RWPE2 (cell line): ENCODE results near the gene ANKUB1.

Experiments used
- ATAC-seq: fragments of 200-7000 bp; cut with Tn5 transposase; 3 replicates; pipeline ENCODE4 v1.9.1; 2021; ENCODE audit warnings: low read depth
- DNase-seq: peaks from one replicate; pipeline ENCODE4 v3.0.0-alpha.2; 2020; ENCODE audit warnings: low spot score
- H3K27ac ChIP-seq: fragments of 450-650 bp; 2 replicates; pipeline ENCODE4 v1.5.1; 2017; ENCODE audit warnings: mild to moderate bottlenecking; ENCODE audit not compliant: poor library complexity, severe bottlenecking
- H3K27me3 ChIP-seq: fragments of 250-450 bp; sonication (Bioruptor Pico); 2 replicates; pipeline ENCODE4 v1.5.1; 2021; ENCODE audit warnings: mild to moderate bottlenecking, moderate library complexity; ENCODE audit not compliant: insufficient read depth, poor library complexity, severe bottlenecking
- H3K36me3 ChIP-seq: fragments of 250-450 bp; sonication (Bioruptor Pico); 2 replicates; pipeline ENCODE4 v1.5.1; 2020; ENCODE audit warnings: low read depth, mild to moderate bottlenecking, moderate library complexity
- H3K4me1 ChIP-seq: fragments of 250-450 bp; sonication (Bioruptor Pico); 2 replicates; pipeline ENCODE4 v1.5.1; 2021; ENCODE audit warnings: mild to moderate bottlenecking, moderate library complexity; ENCODE audit not compliant: insufficient read depth, poor library complexity, severe bottlenecking
- H3K4me3 ChIP-seq: fragments of 250-450 bp; sonication (Bioruptor Pico); 2 replicates; pipeline ENCODE4 v1.5.1; 2021; ENCODE audit warnings: mild to moderate bottlenecking, moderate library complexity; ENCODE audit not compliant: severe bottlenecking
- H3K9me3 ChIP-seq: fragments of 250-450 bp; sonication (Bioruptor Pico); 2 replicates; pipeline ENCODE4 v1.5.1; 2021; ENCODE audit warnings: mild to moderate bottlenecking, moderate library complexity; ENCODE audit not compliant: severe bottlenecking
- CTCF ChIP-seq: fragments of 450-650 bp; IDR thresholded peaks from one replicate; pipeline ENCODE4 v1.5.1; 2017; ENCODE audit warnings: mild to moderate bottlenecking, moderate library complexity; ENCODE audit not compliant: poor library complexity, severe bottlenecking

Gene ANKUB1

DNA sequence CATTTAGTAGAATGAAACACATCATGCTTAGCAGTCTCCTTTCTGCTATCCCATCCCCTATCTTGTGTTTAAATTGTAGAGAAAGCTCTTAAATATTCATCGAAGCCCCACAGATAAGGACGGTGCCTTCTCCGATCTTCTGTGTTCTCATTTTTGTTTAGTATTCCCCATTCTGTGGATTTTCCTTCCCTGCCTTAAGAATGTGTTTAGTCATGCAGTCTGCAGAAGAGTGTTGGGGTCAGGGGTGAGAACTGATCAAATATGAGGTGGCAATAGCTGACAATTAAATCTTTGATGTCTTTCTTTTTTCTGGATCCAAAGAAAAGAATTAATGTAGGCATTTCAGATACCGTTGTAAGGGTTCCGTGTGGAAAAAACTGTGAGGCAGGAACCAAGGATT is 9.3 kb upstream of the ANKUB1 start:
- DNase-seq (no peak), ATAC-seq (no peak)
- Histone ChIP-seq H3K4me3 (no peak overlapping the region), H3K4me1 (no peaks in the 10 kb centered on the region), H3K36me3 (no peaks in the 10 kb centered on the region), H3K27ac (no peak overlapping the region), H3K9me3 (no peaks in the 10 kb centered on the region), H3K27me3 (no peaks in the 10 kb centered on the region)
- TF ChIP-seq CTCF, result no peak

GRCh38 chr3:149801195-149801594 is 8.8 kb upstream of the ANKUB1 start:
- Histone ChIP-seq H3K4me3 (no peak overlapping the region), H3K36me3 (no peaks in the 10 kb centered on the region), H3K27me3 (no peaks in the 10 kb centered on the region), H3K9me3 (no peaks in the 10 kb centered on the region), H3K4me1 (no peaks in the 10 kb centered on the region), H3K27ac (no peak overlapping the region)
- no peak for TF ChIP-seq CTCF
- ATAC-seq, result no peak
- no peak for DNase-seq

DNA sequence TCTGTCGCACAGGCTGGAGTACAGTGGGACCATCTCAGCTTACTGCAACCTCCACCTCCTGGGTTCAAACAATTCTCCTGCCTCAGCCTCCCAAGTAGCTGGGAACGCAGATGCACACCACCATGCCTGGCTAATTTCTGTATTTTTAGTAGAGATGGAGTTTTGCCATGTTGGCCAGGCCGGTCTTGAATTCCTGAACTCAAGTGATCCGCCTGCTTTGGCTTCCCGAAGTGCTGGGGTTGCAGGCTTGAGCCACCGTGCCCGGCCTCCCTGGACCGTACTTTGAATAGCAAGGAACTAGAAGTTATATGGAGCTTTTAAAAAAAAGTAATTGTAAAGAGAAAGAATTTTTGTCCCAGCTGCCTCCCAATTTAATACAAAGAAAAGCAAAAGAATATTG is 8.3 kb upstream of the ANKUB1 start:
- no peak for DNase-seq
- Histone ChIP-seq H3K27me3 (no peaks in the 10 kb centered on the region), H3K9me3 (no peaks in the 10 kb centered on the region), H3K4me1 (no peaks in the 10 kb centered on the region), H3K4me3 (no peak overlapping the region), H3K27ac (no peak overlapping the region), H3K36me3 (no peaks in the 10 kb centered on the region)
- TF ChIP-seq CTCF, result no peak
- ATAC-seq, result no peak

DNA sequence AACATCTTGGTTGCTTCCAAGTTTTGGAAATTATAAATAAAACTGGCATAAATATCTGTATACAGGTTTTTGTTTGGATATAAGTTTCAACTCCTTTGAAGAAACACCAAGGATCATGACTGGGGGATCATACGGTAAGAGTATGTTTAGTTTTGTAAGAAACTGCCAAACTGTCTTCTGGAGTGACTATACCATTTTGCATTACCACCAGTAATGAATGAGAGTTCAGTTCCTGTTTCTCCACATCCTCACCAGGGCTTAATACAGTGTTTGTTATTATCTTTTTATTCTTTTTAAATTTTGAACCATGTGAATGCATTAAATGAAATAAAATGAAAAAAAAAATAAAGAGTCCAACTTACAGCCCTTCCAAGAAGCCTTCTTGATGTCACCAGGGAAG is 3.7 kb upstream of the ANKUB1 start:
- Histone ChIP-seq H3K9me3 (no peaks in the 10 kb centered on the region), H3K36me3 (no peaks in the 10 kb centered on the region), H3K4me1 (peaks cover 12% of the 10 kb centered on the region), H3K4me3 (no peak overlapping the region), H3K27me3 (no peaks in the 10 kb centered on the region), H3K27ac (no peak overlapping the region)
- no peak for DNase-seq
- TF ChIP-seq CTCF, result no peak
- no peak for ATAC-seq

- Histone ChIP-seq H3K36me3 (no peaks in the 10 kb centered on the region), H3K9me3 (no peaks in the 10 kb centered on the region), H3K4me1 (peaks cover 23% of the 10 kb centered on the region), H3K27me3 (no peaks in the 10 kb centered on the region), H3K4me3 (no peak overlapping the region), H3K27ac (peak overlapping the region; percentile 27)
- TF ChIP-seq CTCF, result no peak
- no peak for DNase-seq
- ATAC-seq, result no peak
Measured at GRCh38 chr3:149790698-149791097, 1.7 kb downstream of the ANKUB1 start.
